Activated effector memory CD4-positive, alpha-beta T cell treated with anti-CD3 and anti-CD28 coated beads, Interleukin-2, amount 50 U/mL, for 16 hours (primary cell): Measurements from ENCODE around the gene GCNT4.

ENCODE experiments used
- DNase-seq: peaks from one replicate; pipeline ENCODE4 v3.0.0-alpha.2; 2020

The GCNT4 gene

GRCh38 chr5:75010838-75011237 is 41.5 kb downstream of the GCNT4 start:
- DNase-seq = no peak

DNA sequence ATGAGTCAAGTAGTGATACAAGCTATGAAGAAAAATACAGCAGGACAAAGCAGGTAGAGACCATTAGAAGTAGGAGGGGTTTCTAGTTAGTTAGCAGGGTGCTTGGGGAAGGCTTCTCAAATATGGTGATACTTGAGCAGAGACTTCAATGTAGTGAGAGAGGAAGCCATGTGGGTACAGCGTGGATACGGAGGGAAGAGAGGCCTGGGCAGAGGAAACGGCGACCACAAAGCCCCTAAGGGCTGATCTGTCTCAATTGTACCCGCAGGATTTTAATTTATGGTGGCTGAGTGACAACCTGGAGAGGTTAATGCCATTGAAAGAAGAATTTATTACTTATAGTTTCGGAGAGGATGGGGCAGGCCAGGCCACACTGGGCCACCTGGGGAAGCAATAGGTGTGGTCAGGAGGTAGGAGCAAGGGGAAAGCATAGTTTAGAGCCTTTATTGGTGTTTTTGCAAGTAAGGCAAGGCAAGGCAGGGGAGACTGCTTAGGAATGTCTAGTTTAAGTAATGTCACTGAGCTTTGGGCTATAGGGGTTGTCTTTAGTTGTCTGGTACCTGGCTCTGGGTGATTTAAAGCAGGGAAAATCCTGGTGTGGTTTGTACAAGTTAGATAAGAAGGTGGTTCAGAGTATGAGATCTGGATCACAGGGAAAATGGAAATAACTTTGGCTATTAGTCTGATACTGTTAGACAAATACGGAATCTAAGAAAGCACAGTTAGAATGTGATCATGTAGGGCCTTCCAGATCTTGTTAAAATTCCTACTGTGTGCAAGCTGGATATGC is 42.6 kb downstream of the GCNT4 start:
- DNase-seq = no peak

- DNase-seq = no peak
Observed at GRCh38 chr5:75006865-75007822, 45.2 kb downstream of the GCNT4 start.

- DNase-seq = no peak
Observed at GRCh38 chr5:75005561-75005960, 46.8 kb downstream of the GCNT4 start.
